H1 (cell line): ENCODE results near the gene GALNT18.

Experiments
- BRCA1 ChIP-seq: IDR thresholded peaks from 2 replicates; pipeline ENCODE4 v1.6.1; 2012; ENCODE audit warnings: low read depth, low read length, improper control_type of control experiment
- EZH2 ChIP-seq: fragments of 200-600 bp; sonication (generic); IDR thresholded peaks from 2 replicates; pipeline ENCODE4 v1.7.1; 2012; ENCODE audit warnings: low read depth, mild to moderate bottlenecking, moderate library complexity, low read length, inconsistent platforms; ENCODE audit not compliant: severe bottlenecking
- GABPA ChIP-seq: IDR thresholded peaks from 2 replicates; pipeline ENCODE4 v1.6.1; 2011; ENCODE audit warnings: mild to moderate bottlenecking, low read length, moderate library complexity, borderline replicate concordance; ENCODE audit not compliant: insufficient read depth
- SAP30 ChIP-seq: fragments of 300-600 bp; sonication (generic); IDR thresholded peaks from 2 replicates; pipeline ENCODE4 v1.7.1; 2012; ENCODE audit warnings: low read length, moderate library complexity, mild to moderate bottlenecking, inconsistent platforms; ENCODE audit not compliant: insufficient read depth, insufficient replicate concordance
- SIN3A ChIP-seq, 2 experiments: IDR thresholded peaks in 1 of 2; conservative IDR thresholded peaks in 1 of 2; 2 replicates each; pipeline ENCODE4 v1.6.1; 2011 to 2012; ENCODE audit warnings: low read length in 2 of 2, improper control_type of control experiment in 1 of 2, low read depth in 1 of 2, mild to moderate bottlenecking in 1 of 2
- SP2 ChIP-seq: IDR thresholded peaks from 2 replicates; pipeline ENCODE4 v1.6.1; 2012; ENCODE audit warnings: mild to moderate bottlenecking, low read length, inconsistent platforms
- SRF ChIP-seq: IDR thresholded peaks from 2 replicates; pipeline ENCODE4 v1.6.1; 2011; ENCODE audit warnings: mild to moderate bottlenecking, low read depth, low read length, moderate library complexity
- TF ChIP-seq, protein P1 (sequence below): IDR thresholded peaks from 2 replicates; pipeline ENCODE4 v1.6.1; 2011; ENCODE audit warnings: low read length, improper control_type of control experiment
- TF ChIP-seq, protein P2 (sequence below), 3 experiments: IDR thresholded peaks; 1 replicate in 2 of 3; 2 replicates in 1 of 3; pipeline versions ENCODE4 v1.5.1 to v1.6.1; 2011; ENCODE audit warnings: low read length in 3 of 3, mild to moderate bottlenecking in 3 of 3, inconsistent platforms in 2 of 3, low read depth in 1 of 3, moderate library complexity in 1 of 3; ENCODE audit not compliant: insufficient read depth in 1 of 3; ENCODE audit errors: control extremely low read depth in 1 of 3

DNA sequence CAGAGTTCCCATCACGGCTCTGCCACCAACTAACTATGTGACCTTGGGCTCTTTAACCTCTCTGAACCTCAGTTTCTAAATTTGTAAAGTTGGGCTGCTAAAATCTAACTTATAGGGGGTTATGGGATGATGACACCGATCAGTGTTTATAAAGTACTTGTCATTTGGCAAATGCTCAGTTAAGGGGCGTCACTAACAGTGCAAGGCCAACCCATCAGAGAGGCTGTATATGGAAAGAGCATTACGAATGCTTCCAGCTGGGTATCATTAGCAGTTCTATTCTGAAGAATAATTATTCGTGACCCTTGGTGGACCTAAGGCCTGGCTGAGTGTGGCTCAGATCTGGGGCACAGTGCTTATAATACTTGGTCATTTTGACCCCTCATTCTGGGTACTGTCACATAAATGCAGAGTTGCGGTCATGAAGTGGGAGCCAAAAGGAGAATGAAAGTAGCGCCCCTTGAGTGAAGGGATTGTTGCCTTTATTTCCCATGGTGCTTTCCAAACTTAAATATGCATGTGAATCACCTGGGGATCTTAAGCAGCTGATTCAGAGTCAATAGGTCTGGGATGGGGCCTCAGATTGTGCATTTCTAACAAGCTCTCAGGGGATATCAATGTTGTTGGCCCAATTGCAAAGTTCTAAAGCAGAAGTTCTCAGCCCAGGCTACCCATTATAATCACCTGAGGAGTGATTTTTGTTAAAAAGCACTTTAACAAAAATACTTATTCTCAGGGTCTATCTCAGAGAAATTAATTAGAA, 384.6 kb downstream of the GALNT18 start:
- TF ChIP-seq BRCA1 (no peak), GABPA (no peak), EZH2 (no peak), SRF (no peak), SIN3A (conservative IDR thresholded peaks at IDR 0.05 in 1 of 2, IDR thresholded peaks at IDR 0.05 in 1 of 2; ENCODE audit: low read depth in 1 of 2, low read length in 2 of 2) (no peak), SAP30 (no peak), SP2 (no peak)
- TF ChIP-seq, protein P1, sequence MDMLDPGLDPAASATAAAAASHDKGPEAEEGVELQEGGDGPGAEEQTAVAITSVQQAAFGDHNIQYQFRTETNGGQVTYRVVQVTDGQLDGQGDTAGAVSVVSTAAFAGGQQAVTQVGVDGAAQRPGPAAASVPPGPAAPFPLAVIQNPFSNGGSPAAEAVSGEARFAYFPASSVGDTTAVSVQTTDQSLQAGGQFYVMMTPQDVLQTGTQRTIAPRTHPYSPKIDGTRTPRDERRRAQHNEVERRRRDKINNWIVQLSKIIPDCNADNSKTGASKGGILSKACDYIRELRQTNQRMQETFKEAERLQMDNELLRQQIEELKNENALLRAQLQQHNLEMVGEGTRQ: no peak
- TF ChIP-seq, protein P2, sequence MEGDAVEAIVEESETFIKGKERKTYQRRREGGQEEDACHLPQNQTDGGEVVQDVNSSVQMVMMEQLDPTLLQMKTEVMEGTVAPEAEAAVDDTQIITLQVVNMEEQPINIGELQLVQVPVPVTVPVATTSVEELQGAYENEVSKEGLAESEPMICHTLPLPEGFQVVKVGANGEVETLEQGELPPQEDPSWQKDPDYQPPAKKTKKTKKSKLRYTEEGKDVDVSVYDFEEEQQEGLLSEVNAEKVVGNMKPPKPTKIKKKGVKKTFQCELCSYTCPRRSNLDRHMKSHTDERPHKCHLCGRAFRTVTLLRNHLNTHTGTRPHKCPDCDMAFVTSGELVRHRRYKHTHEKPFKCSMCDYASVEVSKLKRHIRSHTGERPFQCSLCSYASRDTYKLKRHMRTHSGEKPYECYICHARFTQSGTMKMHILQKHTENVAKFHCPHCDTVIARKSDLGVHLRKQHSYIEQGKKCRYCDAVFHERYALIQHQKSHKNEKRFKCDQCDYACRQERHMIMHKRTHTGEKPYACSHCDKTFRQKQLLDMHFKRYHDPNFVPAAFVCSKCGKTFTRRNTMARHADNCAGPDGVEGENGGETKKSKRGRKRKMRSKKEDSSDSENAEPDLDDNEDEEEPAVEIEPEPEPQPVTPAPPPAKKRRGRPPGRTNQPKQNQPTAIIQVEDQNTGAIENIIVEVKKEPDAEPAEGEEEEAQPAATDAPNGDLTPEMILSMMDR (IDR thresholded peaks at IDR 0.05; ENCODE audit: control extremely low read depth in 1 of 3, insufficient read depth in 1 of 3, low read depth in 1 of 3, low read length in 3 of 3): no peak
